Spleen (tissue), 11 donors: Measurements from ENCODE around the gene IL1F10. TPM values are rescaled to one million over a fixed set of nuclear protein-coding genes. Genes with fewer than 3 reads are reported as not detected.

Experiments used
- DNase-seq: peaks from one replicate; pipeline ENCODE4 v3.0.0-alpha.2; 2020
- H3K27ac ChIP-seq, 8 donors: fragments of 200-600 bp; sonication (generic) in 7 of 8; 1 replicate in 4 of 8; 2 replicates in 4 of 8; pipeline versions ENCODE4 v1.5.0 to v1.8.0; 2016 to 2021; ENCODE audit warnings: inconsistent platforms in 4 of 8, mild to moderate bottlenecking in 4 of 8, moderate library complexity in 1 of 8
- H3K27me3 ChIP-seq, 7 donors: fragments of 200-600 bp; sonication (generic) in 6 of 7; replicated peaks in 1 of 7; 1 replicate in 4 of 7; 2 replicates in 3 of 7; pipeline versions ENCODE4 v1.5.0 to v1.8.0; 2016 to 2021; ENCODE audit warnings: inconsistent platforms in 3 of 7, mild to moderate bottlenecking in 1 of 7
- H3K36me3 ChIP-seq, 6 donors: fragments of 200-600 bp; sonication (generic) in 5 of 6; 1 replicate in 4 of 6; 2 replicates in 2 of 6; pipeline versions ENCODE4 v1.5.0 to v1.8.0; 2016 to 2021; ENCODE audit warnings: inconsistent platforms in 2 of 6
- H3K4me1 ChIP-seq, 6 donors: fragments of 200-600 bp; sonication (generic) in 5 of 6; 1 replicate in 3 of 6; 2 replicates in 3 of 6; pipeline versions ENCODE4 v1.5.0 to v1.8.0; 2016 to 2021; ENCODE audit warnings: inconsistent platforms in 3 of 6
- H3K4me3 ChIP-seq, 8 donors: fragments of 200-600 bp; sonication (generic) in 7 of 8; 1 replicate in 4 of 8; 2 replicates in 4 of 8; pipeline versions ENCODE4 v1.5.0 to v1.8.0; 2016 to 2021; ENCODE audit warnings: inconsistent platforms in 4 of 8, mild to moderate bottlenecking in 4 of 8, moderate library complexity in 2 of 8
- H3K9me3 ChIP-seq, 8 donors: fragments of 200-600 bp; sonication (generic) in 7 of 8; 1 replicate in 4 of 8; 2 replicates in 4 of 8; pipeline versions ENCODE4 v1.5.0 to v1.8.0; 2016 to 2021; ENCODE audit warnings: inconsistent platforms in 4 of 8
- CTCF ChIP-seq, 11 experiments: fragments of 200-600 bp in 7 of 11; fragments of 450-650 bp in 4 of 11; sonication (generic) in 4 of 11; IDR thresholded peaks in 8 of 11; conservative IDR thresholded peaks in 3 of 11; 1 replicate in 7 of 11; 2 replicates in 4 of 11; pipeline versions ENCODE4 v1.4.0 to v1.8.0; 2016 to 2021; ENCODE audit warnings: antibody characterized with exemption in 11 of 11, inconsistent platforms in 4 of 11, mild to moderate bottlenecking in 1 of 11
- POLR2A ChIP-seq, 3 donors: fragments of 450-650 bp; IDR thresholded peaks; one replicate each; pipeline ENCODE4 v1.5.1; 2017; ENCODE audit warnings: antibody characterized with exemption in 3 of 3, mild to moderate bottlenecking in 1 of 3
- POLR2AphosphoS5 ChIP-seq, 3 donors: sonication (generic); formaldehyde crosslinking; IDR thresholded peaks; one replicate each; pipeline ENCODE4 v1.5.1; 2017; ENCODE audit warnings: antibody characterized with exemption in 3 of 3
- WGBS, 5 donors: extraction: QIAGEN DNeasy Blood & Tissue Kit in 3 of 5; methylation state at CpG; one replicate each; pipeline versions ENCODE4 v1.1.5 to v1.1.7; 2013 to 2018; 5-methylcytosine and 5-hydroxymethylcytosine counted together
- intact Hi-C: fragments of 100-400 bp; cut with DNase I; formaldehyde crosslinking; loops from one replicate; pipeline ENCODE4 v1.15.0; 2023; ENCODE audit warnings: low total_unique reads
- polyA plus RNA-seq, 3 donors: library from polyadenylated mRNA; stranded (reverse); fragments of 200-250 nt; gene quantifications; one replicate each; pipeline ENCODE4 v1.2.1, GENCODE V29; 2013
- total RNA-seq, 7 donors: library from RNA; depleted of rRNA in 3 of 7; stranded (reverse); fragments of >200 nt in 3 of 7; fragmentation: NEBNext Ultra II Directional in 4 of 7; extraction: Animal tissue kit (Norgen Biotek cat#: 25700) in 4 of 7; gene quantifications; one replicate each; pipeline versions ENCODE4 v1.1.0 to v1.2.1, GENCODE V29; 2016 to 2021
- donor health status: healthy with polysubstance abuse.
- donor health status: DM: no; HTN: no; CAD: no; lungs with moderate emphysema.
- donor health status: DM: no; HTN: no; CAD: no.
- donor health status: Bipolar disorder and iron deficiency.
- donor health status: healthy.
- donor health status: DM: no; HTN: no; CAD: no.
- donor health status: DM: yes; HTN: yes; CAD: no.

Gene IL1F10
- total and polyA plus RNA-seq, 10 donors = not detected

- Histone ChIP-seq H3K4me3 (no peak overlapping the region), H3K4me1 (no peaks in the 10 kb centered on the region), H3K27ac (no peak overlapping the region), H3K27me3 (peaks cover 0 to 39% (median 0%) of the 10 kb centered on the region in 7 donors), H3K36me3 (no peaks in the 10 kb centered on the region), H3K9me3 (no peaks in the 10 kb centered on the region)
- WGBS, 5 donors = 84 to 92% (median 88%) methylated on average over 4 of the region's 4 CpGs
- DNase-seq = no peak
- TF ChIP-seq CTCF (IDR thresholded peaks at IDR 0.05 in 8 of 11, conservative IDR thresholded peaks at IDR 0.05 in 3 of 11) (no peak), POLR2AphosphoS5 (IDR thresholded peaks at IDR 0.05) (no peak), POLR2A (IDR thresholded peaks at IDR 0.05) (no peak)
- intact Hi-C loops = no loop called here
These were observed 11.4 kb downstream of the IL1F10 start for GRCh38 chr2:113079131-113079530.

- no peaks in the 10 kb centered on the region for H3K4me1 ChIP-seq
- H3K27ac ChIP-seq = no peak overlapping the region
- TF ChIP-seq CTCF (IDR thresholded peaks at IDR 0.05 in 8 of 11, conservative IDR thresholded peaks at IDR 0.05 in 3 of 11) = peak; percentile 19 to 75 (median 53)
- no peak for TF ChIP-seq POLR2A (IDR thresholded peaks at IDR 0.05)
- no peaks in the 10 kb centered on the region for H3K9me3 ChIP-seq
- no peak overlapping the region for H3K4me3 ChIP-seq
- peaks cover 0 to 30% (median 0%) of the 10 kb centered on the region in 7 donors for H3K27me3 ChIP-seq
- 31 to 51% (median 36%) methylated on average over 9 of the region's 9 CpGs for WGBS, 5 donors
- H3K36me3 ChIP-seq = no peaks in the 10 kb centered on the region
- intact Hi-C loops = no loop called here
- DNase-seq = peak; percentile 78
These were observed 12.4 kb downstream of the IL1F10 start for GRCh38 chr2:113080134-113080533.

GRCh38 chr2:113081488-113082210 lies 13.9 kb downstream of the IL1F10 start:
- Histone ChIP-seq H3K4me3 (no peak overlapping the region), H3K9me3 (no peaks in the 10 kb centered on the region), H3K27me3 (peaks cover 0 to 28% (median 0%) of the 10 kb centered on the region in 7 donors), H3K36me3 (no peaks in the 10 kb centered on the region), H3K4me1 (no peaks in the 10 kb centered on the region), H3K27ac (no peak overlapping the region)
- TF ChIP-seq POLR2AphosphoS5 (IDR thresholded peaks at IDR 0.05) (no peak), POLR2A (IDR thresholded peaks at IDR 0.05) (no peak), CTCF (IDR thresholded peaks at IDR 0.05 in 8 of 11, conservative IDR thresholded peaks at IDR 0.05 in 3 of 11) (no peak)
- no peak for DNase-seq
- 62 to 79% (median 75%) methylated on average over 2 of the region's 2 CpGs for WGBS, 5 donors
- intact Hi-C loops = no loop called here

GRCh38 chr2:113083296-113083695 lies 15.5 kb downstream of the IL1F10 start:
- no peak for TF ChIP-seq POLR2A (IDR thresholded peaks at IDR 0.05)
- TF ChIP-seq POLR2AphosphoS5 (IDR thresholded peaks at IDR 0.05) = no peak
- TF ChIP-seq CTCF (IDR thresholded peaks at IDR 0.05 in 8 of 11, conservative IDR thresholded peaks at IDR 0.05 in 3 of 11) = no peak
- Histone ChIP-seq H3K27me3 (peaks cover 0 to 28% (median 0%) of the 10 kb centered on the region in 7 donors), H3K9me3 (peaks cover 0 to 3% (median 0%) of the 10 kb centered on the region in 8 donors), H3K36me3 (no peaks in the 10 kb centered on the region), H3K27ac (no peak overlapping the region), H3K4me3 (no peak overlapping the region), H3K4me1 (no peaks in the 10 kb centered on the region)
- DNase-seq = no peak
- 46 to 63% (median 51%) methylated on average over 8 of the region's 8 CpGs for WGBS, 5 donors
- intact Hi-C loops = no loop called here
